Breast epithelium (tissue), 4 donors: ENCODE data around the gene RPL7L1. TPM values are rescaled to one million over a fixed set of nuclear protein-coding genes. Genes with fewer than 3 reads are reported as not detected.

Experiments used
- DNase-seq, 2 donors: peaks; one replicate each; pipeline ENCODE4 v3.0.0-alpha.2; 2019; ENCODE audit warnings: low spot score in 2 of 2
- H3K27ac ChIP-seq, 2 donors: fragments of 200-600 bp; sonication (generic) in 1 of 2; one replicate each; pipeline ENCODE4 v1.5.1; 2016 to 2019; ENCODE audit warnings: mild to moderate bottlenecking in 1 of 2
- H3K27me3 ChIP-seq, 2 donors: fragments of 200-600 bp; sonication (generic) in 1 of 2; one replicate each; pipeline versions ENCODE4 v1.5.1 to v1.6.0; 2017 to 2019; ENCODE audit warnings: control low read depth in 1 of 2, mild to moderate bottlenecking in 1 of 2
- H3K36me3 ChIP-seq: fragments of 200-600 bp; one replicate; pipeline ENCODE4 v1.5.1; 2019
- H3K4me1 ChIP-seq, 2 donors: fragments of 200-600 bp; sonication (generic); one replicate each; pipeline ENCODE4 v1.5.1; 2016 to 2019; ENCODE audit warnings: control low read depth in 1 of 2
- H3K4me3 ChIP-seq, 3 donors: fragments of 200-600 bp; sonication (generic); 1 replicate in 2 of 3; 2 replicates in 1 of 3; pipeline ENCODE4 v1.5.1; 2016 to 2019; ENCODE audit warnings: mild to moderate bottlenecking in 3 of 3, moderate library complexity in 2 of 3
- H3K9me3 ChIP-seq, 2 donors: fragments of 200-600 bp; sonication (generic) in 1 of 2; one replicate each; pipeline ENCODE4 v1.5.1; 2016 to 2019; ENCODE audit warnings: control low read depth in 1 of 2
- CTCF ChIP-seq, 3 donors: fragments of 450-650 bp; IDR thresholded peaks; one replicate each; pipeline ENCODE4 v1.5.1; 2016 to 2017; ENCODE audit warnings: antibody characterized with exemption in 3 of 3, mild to moderate bottlenecking in 3 of 3, moderate library complexity in 3 of 3
- POLR2A ChIP-seq: fragments of 450-650 bp; IDR thresholded peaks from one replicate; pipeline ENCODE4 v1.6.1; 2016; ENCODE audit warnings: antibody characterized with exemption, mild to moderate bottlenecking, moderate library complexity
- POLR2AphosphoS5 ChIP-seq, 3 donors: sonication (generic); formaldehyde crosslinking; IDR thresholded peaks; one replicate each; pipeline ENCODE4 v1.6.1; 2017; ENCODE audit warnings: antibody characterized with exemption in 3 of 3
- intact Hi-C: fragments of 100-400 bp; cut with DNase I; formaldehyde crosslinking; loops from one replicate; pipeline ENCODE4 v1.15.1; 2023; ENCODE audit warnings: low total_unique reads
- total RNA-seq, 3 donors: library from RNA; depleted of rRNA; stranded (reverse); fragments of >200 nt; gene quantifications; one replicate each; pipeline ENCODE4 v1.1.0, GENCODE V29; 2016

RPL7L1 gene
- total RNA-seq, result 100 to 1,000 TPM in 1 of 3 donors, 10 to 100 TPM in 2; 85.5 to 107 (median 90.1) TPM

GRCh38 chr6:42879372-42880239, at the start of gene RPL7L1:
RPL7L1 (plus strand) TSS chr6:42879616; CDS start chr6:42879911, 295 bp downstream.
- no peaks in the 10 kb centered on the region for H3K27me3 ChIP-seq
- peak within 1 kb of the TSS; percentile 91 to 97 for H3K27ac ChIP-seq
- intact Hi-C loops, result no loop called here
- peaks cover 8% of the 10 kb centered on the region for H3K36me3 ChIP-seq
- peak; percentile 63 to 87 (median 74) for TF ChIP-seq POLR2AphosphoS5 (IDR thresholded peaks at IDR 0.05)
- peak; percentile 38 for TF ChIP-seq POLR2A
- TF ChIP-seq CTCF (IDR thresholded peaks at IDR 0.05), result peak in 2 of 3 donors; percentile 55 to 60
- H3K9me3 ChIP-seq, result no peaks in the 10 kb centered on the region
- peak; percentile 79 to 83 for DNase-seq
- peaks cover 0 to 6% of the 10 kb centered on the region in 2 donors for H3K4me1 ChIP-seq
- peak within 1 kb of the TSS; percentile 57 to 83 (median 70) for H3K4me3 ChIP-seq

GRCh38 chr6:42831237-42831636, 48.2 kb upstream of the RPL7L1 start:
- no peak overlapping the region for H3K4me3 ChIP-seq
- no peaks in the 10 kb centered on the region for H3K4me1 ChIP-seq
- DNase-seq, result no peak
- H3K27me3 ChIP-seq, result no peaks in the 10 kb centered on the region
- intact Hi-C loops, result no loop called here
- TF ChIP-seq POLR2A (no peak), POLR2AphosphoS5 (IDR thresholded peaks at IDR 0.05) (no peak), CTCF (IDR thresholded peaks at IDR 0.05) (no peak)
- no peak overlapping the region for H3K27ac ChIP-seq
- peaks cover 13% of the 10 kb centered on the region for H3K36me3 ChIP-seq
- H3K9me3 ChIP-seq, result no peaks in the 10 kb centered on the region

- no peaks in the 10 kb centered on the region for H3K9me3 ChIP-seq
- H3K4me3 ChIP-seq, result no peak overlapping the region
- intact Hi-C loops, result no loop called here
- H3K4me1 ChIP-seq, result no peaks in the 10 kb centered on the region
- no peaks in the 10 kb centered on the region for H3K27me3 ChIP-seq
- peaks cover 13% of the 10 kb centered on the region for H3K36me3 ChIP-seq
- H3K27ac ChIP-seq, result peak overlapping the region; percentile 12
- TF ChIP-seq CTCF (IDR thresholded peaks at IDR 0.05), result no peak
- TF ChIP-seq POLR2AphosphoS5 (IDR thresholded peaks at IDR 0.05), result no peak
- no peak for TF ChIP-seq POLR2A
- DNase-seq, result no peak
Observed at GRCh38 chr6:42834056-42834455, 45.4 kb upstream of the RPL7L1 start.

- DNase-seq, result no peak
- TF ChIP-seq POLR2AphosphoS5 (IDR thresholded peaks at IDR 0.05), result no peak
- no peak for TF ChIP-seq CTCF (IDR thresholded peaks at IDR 0.05)
- no peak for TF ChIP-seq POLR2A
- H3K36me3 ChIP-seq, result no peaks in the 10 kb centered on the region
- no peak overlapping the region for H3K4me3 ChIP-seq
- no peak overlapping the region for H3K27ac ChIP-seq
- intact Hi-C loops, result no loop called here
- no peaks in the 10 kb centered on the region for H3K4me1 ChIP-seq
- no peaks in the 10 kb centered on the region for H3K27me3 ChIP-seq
- H3K9me3 ChIP-seq, result no peaks in the 10 kb centered on the region
Observed at GRCh38 chr6:42841844-42842584, 37.4 kb upstream of the RPL7L1 start.

- intact Hi-C loops, result no loop called here
- no peak for DNase-seq
- Histone ChIP-seq H3K27me3 (no peaks in the 10 kb centered on the region), H3K4me3 (no peak overlapping the region), H3K9me3 (no peaks in the 10 kb centered on the region), H3K27ac (no peak overlapping the region), H3K4me1 (no peaks in the 10 kb centered on the region), H3K36me3 (no peaks in the 10 kb centered on the region)
- TF ChIP-seq POLR2A (no peak), CTCF (IDR thresholded peaks at IDR 0.05) (no peak), POLR2AphosphoS5 (IDR thresholded peaks at IDR 0.05) (no peak)
Observed at GRCh38 chr6:42845327-42845694, 34.1 kb upstream of the RPL7L1 start.
